WTC11 (cell line): ENCODE results near the gene FAM53B. TPM values are rescaled to one million over a fixed set of nuclear protein-coding genes. Genes with fewer than 3 reads are reported as not detected.

Experiments used
- ATAC-seq: fragments of 200-7000 bp; cut with Tn5 transposase; 2 replicates; pipeline ENCODE4 v1.10.0; 2021; ENCODE audit warnings: mild to moderate bottlenecking, moderate library complexity
- CTCF ChIA-PET: fragments of 300-600 bp; sonication (Branson Sonifier 250); formaldehyde crosslinking; loops from one replicate; lab custom pipeline; 2021; ENCODE audit warnings: antibody characterized with exemption; lab: Charles Lee
- POLR2A ChIA-PET: fragments of 350-600 bp; sonication (Branson Sonifier 250); formaldehyde crosslinking; loops from one replicate; lab custom pipeline; 2021; ENCODE audit warnings: antibody characterized with exemption; lab: Charles Lee
- DNase-seq: peaks from one replicate; pipeline ENCODE4 v3.0.0; 2021; ENCODE audit warnings: low spot score
- H3K27ac Mint-ChIP-seq: 2 replicates; pipeline ENCODE4 v1.8.0; 2021; ENCODE audit warnings: mixed read lengths
- H3K27me3 Mint-ChIP-seq: 2 replicates; pipeline ENCODE4 v1.8.0; 2021; ENCODE audit warnings: low read depth, mild to moderate bottlenecking, moderate library complexity, mixed read lengths
- H3K36me3 Mint-ChIP-seq: 2 replicates; pipeline ENCODE4 v1.8.0; 2021; ENCODE audit warnings: mixed read lengths
- H3K4me1 Mint-ChIP-seq: 2 replicates; pipeline ENCODE4 v1.8.0; 2022; ENCODE audit warnings: mixed read lengths
- H3K4me3 Mint-ChIP-seq: 2 replicates; pipeline ENCODE4 v1.8.0; 2021; ENCODE audit warnings: mild to moderate bottlenecking, moderate library complexity, mixed read lengths
- H3K9me3 Mint-ChIP-seq: 2 replicates; pipeline ENCODE4 v1.8.0; 2021; ENCODE audit warnings: mixed read lengths
- CREB1 ChIP-seq: sonication (generic); formaldehyde crosslinking; IDR thresholded peaks from 2 replicates; pipeline ENCODE4 v1.8.0; 2023; ENCODE audit warnings: mild to moderate bottlenecking, missing genetic modification reagents
- MYBL2 ChIP-seq: sonication (generic); formaldehyde crosslinking; IDR thresholded peaks from 2 replicates; pipeline ENCODE4 v1.8.1; 2023; ENCODE audit warnings: mild to moderate bottlenecking, moderate library complexity, missing genetic modification reagents
- NFYB ChIP-seq: sonication (generic); formaldehyde crosslinking; conservative IDR thresholded peaks from 2 replicates; pipeline ENCODE4 v1.8.0; 2022; ENCODE audit warnings: low read depth, missing genetic modification reagents
- RELA ChIP-seq: sonication (generic); formaldehyde crosslinking; IDR thresholded peaks from 2 replicates; pipeline ENCODE4 v1.8.1; 2022; ENCODE audit warnings: missing genetic modification reagents, mild to moderate bottlenecking, borderline replicate concordance
- ZBTB21 ChIP-seq: sonication (generic); formaldehyde crosslinking; IDR thresholded peaks from 2 replicates; pipeline ENCODE4 v1.8.1; 2023; ENCODE audit warnings: mild to moderate bottlenecking, missing genetic modification reagents, borderline replicate concordance
- ZNF416 ChIP-seq: fragments of 250-450 bp; sonication (Bioruptor Pico); IDR thresholded peaks from 2 replicates; pipeline ENCODE4 v1.9.0; 2021; ENCODE audit warnings: mild to moderate bottlenecking, inconsistent platforms
- total RNA-seq: library from RNA; stranded (reverse); gene quantifications from 3 replicates; pipeline ENCODE4 v1.2.3, GENCODE V29; 2021
- TF ChIP-seq, protein P1 (sequence below): fragments of 250-450 bp; sonication (Bioruptor Pico); IDR thresholded peaks from 2 replicates; pipeline ENCODE4 v2.1.2; 2022; ENCODE audit warnings: mild to moderate bottlenecking, moderate library complexity
- TF ChIP-seq, protein P2 (sequence below): sonication (generic); formaldehyde crosslinking; IDR thresholded peaks from 2 replicates; pipeline ENCODE4 v1.8.0; 2023; ENCODE audit warnings: missing genetic modification reagents
- TF ChIP-seq, protein P3 (sequence below): sonication (generic); formaldehyde crosslinking; IDR thresholded peaks from 2 replicates; pipeline ENCODE4 v1.8.0; 2022; ENCODE audit warnings: mild to moderate bottlenecking, missing genetic modification reagents
- TF ChIP-seq, protein P4 (sequence below): fragments of 250-450 bp; sonication (Bioruptor Pico); conservative IDR thresholded peaks from 2 replicates; pipeline ENCODE4 v1.9.0; 2021; ENCODE audit warnings: mild to moderate bottlenecking
- TF ChIP-seq, protein P5 (sequence below): sonication (generic); formaldehyde crosslinking; IDR thresholded peaks from 2 replicates; pipeline ENCODE4 v1.8.1; 2022; ENCODE audit warnings: missing genetic modification reagents, borderline replicate concordance
- TF ChIP-seq, protein P6 (sequence below): sonication (generic); formaldehyde crosslinking; IDR thresholded peaks from 2 replicates; pipeline ENCODE4 v1.8.0; 2022; ENCODE audit warnings: mild to moderate bottlenecking, missing genetic modification reagents
- TF ChIP-seq, protein P7 (sequence below): sonication (generic); formaldehyde crosslinking; IDR thresholded peaks from 2 replicates; pipeline ENCODE4 v1.8.1; 2022; ENCODE audit warnings: low read depth, missing genetic modification reagents, borderline replicate concordance

FAM53B gene
- total RNA-seq, 1 experiment from 2014 or later: 21.3 TPM

DNA sequence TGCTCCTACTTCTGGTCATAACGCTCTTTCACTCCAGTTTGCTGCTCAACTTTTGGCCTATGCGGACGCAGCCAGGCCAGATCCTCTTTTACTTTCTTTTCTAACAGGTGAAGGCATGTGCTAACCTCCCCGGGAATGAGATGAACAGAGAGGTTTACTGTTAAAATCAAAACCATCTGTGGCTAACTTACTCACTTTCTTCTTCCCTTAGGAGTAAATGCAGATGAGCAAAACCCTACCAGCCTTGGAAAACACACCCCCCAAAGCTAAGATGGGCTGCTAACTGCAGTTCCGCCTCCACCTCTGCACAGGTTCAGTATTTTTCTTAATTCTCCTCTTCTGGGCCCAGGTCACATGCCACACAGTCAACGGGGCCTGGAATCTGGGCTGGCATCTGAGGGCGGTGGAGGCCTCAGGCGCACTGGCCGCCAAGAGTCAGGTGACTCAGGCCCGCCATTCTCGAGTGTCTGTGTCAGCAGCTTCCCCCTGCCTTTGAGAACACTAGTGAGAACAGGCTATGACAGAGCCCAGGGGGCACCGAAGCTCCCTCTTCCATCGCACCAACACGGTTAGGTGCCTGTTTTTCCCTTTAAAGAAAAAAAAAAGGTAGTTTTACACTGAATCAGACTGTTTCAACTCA lies 11.1 kb downstream of the FAM53B start (continued):
- TF ChIP-seq, protein P1, sequence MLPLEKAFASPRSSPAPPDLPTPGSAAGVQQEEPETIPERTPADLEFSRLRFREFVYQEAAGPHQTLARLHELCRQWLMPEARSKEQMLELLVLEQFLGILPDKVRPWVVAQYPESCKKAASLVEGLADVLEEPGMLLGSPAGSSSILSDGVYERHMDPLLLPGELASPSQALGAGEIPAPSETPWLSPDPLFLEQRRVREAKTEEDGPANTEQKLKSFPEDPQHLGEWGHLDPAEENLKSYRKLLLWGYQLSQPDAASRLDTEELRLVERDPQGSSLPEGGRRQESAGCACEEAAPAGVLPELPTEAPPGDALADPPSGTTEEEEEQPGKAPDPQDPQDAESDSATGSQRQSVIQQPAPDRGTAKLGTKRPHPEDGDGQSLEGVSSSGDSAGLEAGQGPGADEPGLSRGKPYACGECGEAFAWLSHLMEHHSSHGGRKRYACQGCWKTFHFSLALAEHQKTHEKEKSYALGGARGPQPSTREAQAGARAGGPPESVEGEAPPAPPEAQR: no peak
- TF ChIP-seq, all 79 proteins: peak for 0

DNA sequence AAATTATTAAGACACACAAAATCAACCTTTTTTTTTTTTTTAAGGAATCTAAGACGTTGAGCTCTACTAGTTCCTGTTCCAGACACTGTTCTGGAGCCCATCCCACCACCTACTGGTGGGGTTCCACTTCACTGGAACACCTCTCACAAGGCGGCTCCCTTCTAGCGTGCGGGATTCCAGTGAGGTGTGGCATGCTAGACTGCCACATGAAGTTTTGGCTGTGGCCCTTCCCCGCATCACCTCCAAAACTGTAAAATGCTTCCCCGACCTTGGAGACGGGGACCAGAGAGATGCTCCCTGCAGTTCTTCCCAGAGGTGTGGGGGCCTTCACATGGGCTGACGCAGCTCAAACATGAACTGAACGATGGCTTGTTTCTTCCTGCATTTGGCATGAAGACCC lies 12.6 kb downstream of the FAM53B start:
- peaks cover 13% of the 10 kb centered on the region for H3K36me3 Mint-ChIP-seq
- TF ChIP-seq, protein P2, sequence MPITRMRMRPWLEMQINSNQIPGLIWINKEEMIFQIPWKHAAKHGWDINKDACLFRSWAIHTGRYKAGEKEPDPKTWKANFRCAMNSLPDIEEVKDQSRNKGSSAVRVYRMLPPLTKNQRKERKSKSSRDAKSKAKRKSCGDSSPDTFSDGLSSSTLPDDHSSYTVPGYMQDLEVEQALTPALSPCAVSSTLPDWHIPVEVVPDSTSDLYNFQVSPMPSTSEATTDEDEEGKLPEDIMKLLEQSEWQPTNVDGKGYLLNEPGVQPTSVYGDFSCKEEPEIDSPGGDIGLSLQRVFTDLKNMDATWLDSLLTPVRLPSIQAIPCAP: no peak
- TF ChIP-seq ZBTB21 (CRISPR knock-in tag) (no peak), RELA (no peak), MYBL2 (no peak), CREB1 (CRISPR knock-in tag) (no peak), NFYB (CRISPR knock-in tag) (no peak), ZNF416 (no peak)
- TF ChIP-seq, protein P3, sequence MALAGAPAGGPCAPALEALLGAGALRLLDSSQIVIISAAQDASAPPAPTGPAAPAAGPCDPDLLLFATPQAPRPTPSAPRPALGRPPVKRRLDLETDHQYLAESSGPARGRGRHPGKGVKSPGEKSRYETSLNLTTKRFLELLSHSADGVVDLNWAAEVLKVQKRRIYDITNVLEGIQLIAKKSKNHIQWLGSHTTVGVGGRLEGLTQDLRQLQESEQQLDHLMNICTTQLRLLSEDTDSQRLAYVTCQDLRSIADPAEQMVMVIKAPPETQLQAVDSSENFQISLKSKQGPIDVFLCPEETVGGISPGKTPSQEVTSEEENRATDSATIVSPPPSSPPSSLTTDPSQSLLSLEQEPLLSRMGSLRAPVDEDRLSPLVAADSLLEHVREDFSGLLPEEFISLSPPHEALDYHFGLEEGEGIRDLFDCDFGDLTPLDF: no peak
- TF ChIP-seq, protein P4, sequence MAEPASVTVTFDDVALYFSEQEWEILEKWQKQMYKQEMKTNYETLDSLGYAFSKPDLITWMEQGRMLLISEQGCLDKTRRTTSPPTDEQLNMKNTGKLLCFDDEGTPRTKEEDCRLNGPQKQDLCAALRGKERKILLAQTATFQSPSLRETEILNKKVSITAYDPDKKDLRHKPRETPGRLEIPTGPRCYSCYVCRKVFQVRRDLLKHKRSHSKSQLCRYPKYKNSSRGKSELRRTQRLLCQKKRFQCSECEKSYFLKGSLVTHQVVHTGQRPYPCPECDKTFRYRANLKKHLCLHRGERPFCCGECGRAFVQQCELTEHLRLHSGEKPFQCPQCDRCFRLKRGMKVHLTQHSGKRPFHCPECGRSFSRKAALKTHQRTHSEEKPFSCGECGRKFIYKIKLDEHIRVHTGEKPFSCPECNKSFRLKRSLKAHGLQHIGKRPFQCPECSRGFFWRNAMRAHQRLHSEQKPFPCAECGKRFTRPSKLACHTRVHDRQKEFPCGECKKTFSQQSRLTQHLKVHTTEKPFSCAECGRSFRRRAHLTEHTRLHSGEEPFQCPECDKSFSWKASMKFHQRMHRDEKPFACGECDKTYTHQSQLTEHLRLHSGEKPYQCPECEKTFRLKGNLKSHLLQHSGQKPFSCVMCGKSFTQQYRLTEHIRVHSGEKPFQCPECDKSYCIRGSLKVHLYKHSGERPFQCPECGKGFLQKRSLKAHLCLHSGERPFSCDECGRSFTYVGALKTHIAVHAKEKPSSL (CRISPR knock-in tag): no peak
- TF ChIP-seq, protein P5, sequence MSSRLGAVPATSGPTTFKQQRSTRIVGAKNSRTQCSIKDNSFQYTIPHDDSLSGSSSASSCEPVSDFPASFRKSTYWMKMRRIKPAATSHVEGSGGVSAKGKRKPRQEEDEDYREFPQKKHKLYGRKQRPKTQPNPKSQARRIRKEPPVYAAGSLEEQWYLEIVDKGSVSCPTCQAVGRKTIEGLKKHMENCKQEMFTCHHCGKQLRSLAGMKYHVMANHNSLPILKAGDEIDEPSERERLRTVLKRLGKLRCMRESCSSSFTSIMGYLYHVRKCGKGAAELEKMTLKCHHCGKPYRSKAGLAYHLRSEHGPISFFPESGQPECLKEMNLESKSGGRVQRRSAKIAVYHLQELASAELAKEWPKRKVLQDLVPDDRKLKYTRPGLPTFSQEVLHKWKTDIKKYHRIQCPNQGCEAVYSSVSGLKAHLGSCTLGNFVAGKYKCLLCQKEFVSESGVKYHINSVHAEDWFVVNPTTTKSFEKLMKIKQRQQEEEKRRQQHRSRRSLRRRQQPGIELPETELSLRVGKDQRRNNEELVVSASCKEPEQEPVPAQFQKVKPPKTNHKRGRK (CRISPR knock-in tag): no peak
- TF ChIP-seq, protein P1: no peak
- TF ChIP-seq, protein P6, sequence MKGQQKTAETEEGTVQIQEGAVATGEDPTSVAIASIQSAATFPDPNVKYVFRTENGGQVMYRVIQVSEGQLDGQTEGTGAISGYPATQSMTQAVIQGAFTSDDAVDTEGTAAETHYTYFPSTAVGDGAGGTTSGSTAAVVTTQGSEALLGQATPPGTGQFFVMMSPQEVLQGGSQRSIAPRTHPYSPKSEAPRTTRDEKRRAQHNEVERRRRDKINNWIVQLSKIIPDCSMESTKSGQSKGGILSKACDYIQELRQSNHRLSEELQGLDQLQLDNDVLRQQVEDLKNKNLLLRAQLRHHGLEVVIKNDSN (CRISPR knock-in tag): no peak
- TF ChIP-seq, protein P7, sequence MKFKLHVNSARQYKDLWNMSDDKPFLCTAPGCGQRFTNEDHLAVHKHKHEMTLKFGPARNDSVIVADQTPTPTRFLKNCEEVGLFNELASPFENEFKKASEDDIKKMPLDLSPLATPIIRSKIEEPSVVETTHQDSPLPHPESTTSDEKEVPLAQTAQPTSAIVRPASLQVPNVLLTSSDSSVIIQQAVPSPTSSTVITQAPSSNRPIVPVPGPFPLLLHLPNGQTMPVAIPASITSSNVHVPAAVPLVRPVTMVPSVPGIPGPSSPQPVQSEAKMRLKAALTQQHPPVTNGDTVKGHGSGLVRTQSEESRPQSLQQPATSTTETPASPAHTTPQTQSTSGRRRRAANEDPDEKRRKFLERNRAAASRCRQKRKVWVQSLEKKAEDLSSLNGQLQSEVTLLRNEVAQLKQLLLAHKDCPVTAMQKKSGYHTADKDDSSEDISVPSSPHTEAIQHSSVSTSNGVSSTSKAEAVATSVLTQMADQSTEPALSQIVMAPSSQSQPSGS (CRISPR knock-in tag): no peak
- ChIA-PET POLR2A (no interaction called here), CTCF (interaction anchor here (0.6 to 2.1 kb wide), 3 partner anchors 10 to 16 kb away, joined by 4 to 11 read pairs (median 6); no protein-coding TSS in a partner anchor)
- H3K9me3 Mint-ChIP-seq: no peaks in the 10 kb centered on the region
- ATAC-seq (no peak), DNase-seq (no peak)
- no peaks in the 10 kb centered on the region for H3K27me3 Mint-ChIP-seq
- H3K4me1 Mint-ChIP-seq: peaks cover 28% of the 10 kb centered on the region
- no peak overlapping the region for H3K27ac Mint-ChIP-seq
- no peak overlapping the region for H3K4me3 Mint-ChIP-seq
